Measurements from ENCODE around the gene SLC2A9. TPM values are rescaled to one million over a fixed set of nuclear protein-coding genes. Genes with fewer than 3 reads are reported as not detected.

The SLC2A9 gene
- polyA plus RNA-seq, 2 of the 4 experiments (the other 2 are of a cell fraction) = 0.62 to 0.70 TPM

- H3K4me3 ChIP-seq = no peak overlapping the region
- FAIRE-seq (no peak), DNase-seq (ENCODE audit: low read depth in 1 of 2, low spot score in 1 of 2) (no peak), ATAC-seq (no peak)
- ChIA-PET POLR2A (no interaction called here), CTCF (no interaction called here)
- no peak overlapping the region for H3K27ac ChIP-seq
- no peaks in the 10 kb centered on the region for H3K9me3 ChIP-seq
- H3K4me2 ChIP-seq = no peak overlapping the region
- no peaks in the 10 kb centered on the region for H3K4me1 ChIP-seq
- TF ChIP-seq TFCP2L1 (CRISPR knock-in tag; IDR thresholded peaks at IDR 0.05) (no peak), HMGXB4 (CRISPR knock-in tag; IDR thresholded peaks at IDR 0.05; ENCODE audit: borderline replicate concordance) (no peak), CEBPB (IDR thresholded peaks at IDR 0.05) (no peak), RFX5 (IDR thresholded peaks at IDR 0.05) (no peak), ZC3H11A (IDR thresholded peaks at IDR 0.05) (no peak), RARB (CRISPR knock-in tag; IDR thresholded peaks at IDR 0.05) (no peak), CHD2 (IDR thresholded peaks at IDR 0.05; ENCODE audit: low read length, partially characterized antibody) (no peak), RAD21 (conservative IDR thresholded peaks at IDR 0.05 in 1 of 2, IDR thresholded peaks at IDR 0.05 in 1 of 2) (no peak)
These were observed 52.8 kb downstream of the SLC2A9 start for GRCh38 chr4:9968472-9968871.

- no peak overlapping the region for H3K27ac ChIP-seq
- no peak for TF ChIP-seq GATA3 (IDR thresholded peaks at IDR 0.05; ENCODE audit: borderline replicate concordance)
- TF ChIP-seq MAZ (IDR thresholded peaks at IDR 0.05; ENCODE audit: borderline replicate concordance, low read depth, low read length) = no peak
- TF ChIP-seq HOXA7 (CRISPR knock-in tag; IDR thresholded peaks at IDR 0.05) = no peak
- no peak for TF ChIP-seq REST (IDR thresholded peaks at IDR 0.05)
- TF ChIP-seq RARB (CRISPR knock-in tag; IDR thresholded peaks at IDR 0.05) = no peak
- no peak for TF ChIP-seq POLR2AphosphoS2 (conservative IDR thresholded peaks at IDR 0.05; ENCODE audit: low read length)
- no peak for TF ChIP-seq TFCP2L1 (CRISPR knock-in tag; IDR thresholded peaks at IDR 0.05)
- no peak for TF ChIP-seq NR3C1 (IDR thresholded peaks at IDR 0.05)
- TF ChIP-seq SMC3 (IDR thresholded peaks at IDR 0.05) = no peak
- no peak for FAIRE-seq
- WGBS (ENCODE audit: missing lambda C conversion rate) = 64% methylated on average over 7 of the region's 7 CpGs
- ChIA-PET POLR2A (no interaction called here), CTCF (no interaction called here)
- no peaks in the 10 kb centered on the region; the same call in 1 of the 3 replicates for H3K9me3 ChIP-seq
- no peak for ATAC-seq
- no peaks in the 10 kb centered on the region for H3K4me1 ChIP-seq
- no peak overlapping the region for H3K4me2 ChIP-seq
- H3K4me3 ChIP-seq = no peak overlapping the region
- DNase-seq (ENCODE audit: low read depth in 1 of 2, low spot score in 1 of 2) = no peak
These were observed 56.4 kb downstream of the SLC2A9 start for GRCh38 chr4:9964879-9965278.

- Histone ChIP-seq H3K4me3 (no peak overlapping the region), H3K4me2 (no peak overlapping the region), H3K9me3 (no peaks in the 10 kb centered on the region; the same call in 1 of the 3 replicates), H3K27ac (no peak overlapping the region), H3K4me1 (no peaks in the 10 kb centered on the region)
- 62% methylated on average over 5 of the region's 5 CpGs for WGBS (ENCODE audit: missing lambda C conversion rate)
- ChIA-PET CTCF (no interaction called here), POLR2A (no interaction called here)
- DNase-seq (ENCODE audit: low read depth in 1 of 2, low spot score in 1 of 2) (no peak), ATAC-seq (no peak), FAIRE-seq (no peak)
- no peak for TF ChIP-seq FOSL2 (IDR thresholded peaks at IDR 0.05)
- TF ChIP-seq FOSL2 (CRISPR knock-in tag; IDR thresholded peaks at IDR 0.05) = no peak
These were observed 58.0 kb downstream of the SLC2A9 start for GRCh38 chr4:9963328-9963727.

Data from A549 (cell line).